HG03432 (cell line): Measurements from ENCODE around the gene PLOD2.

Experiments
- ATAC-seq: cut with Tn5 transposase; IDR thresholded peaks from one replicate; pipeline ENCODE4 v1.9.1; 2021; ENCODE audit warnings: mild to moderate bottlenecking, moderate library complexity; ENCODE audit not compliant: unreplicated experiment

The PLOD2 gene

GRCh38 chr3:146101538-146101937 lies 59.4 kb downstream of the PLOD2 start:
- no peak for ATAC-seq

GRCh38 chr3:146100825-146101444 lies 60.0 kb downstream of the PLOD2 start:
- no peak for ATAC-seq

- no peak for ATAC-seq
These were observed 60.8 kb downstream of the PLOD2 start for GRCh38 chr3:146100180-146100579.

- ATAC-seq: no peak
These were observed 61.7 kb downstream of the PLOD2 start for GRCh38 chr3:146099316-146099715.

- ATAC-seq: no peak
These were observed 67.1 kb downstream of the PLOD2 start for GRCh38 chr3:146093896-146094295.

GRCh38 chr3:146092230-146092629 lies 68.8 kb downstream of the PLOD2 start:
- no peak for ATAC-seq

- peak; percentile 84 for ATAC-seq
These were observed 69.6 kb downstream of the PLOD2 start for GRCh38 chr3:146091397-146091796.

- no peak for ATAC-seq
These were observed 70.5 kb downstream of the PLOD2 start for GRCh38 chr3:146090521-146090920.

- peak; percentile 35 for ATAC-seq
These were observed 72.1 kb downstream of the PLOD2 start for GRCh38 chr3:146088840-146089239.

GRCh38 chr3:146087116-146087515 lies 73.9 kb downstream of the PLOD2 start:
- ATAC-seq: no peak

GRCh38 chr3:146086211-146086610 lies 74.8 kb downstream of the PLOD2 start:
- no peak for ATAC-seq

- ATAC-seq: no peak
These were observed 75.3 kb downstream of the PLOD2 start for GRCh38 chr3:146085678-146086077.

GRCh38 chr3:146080578-146080977 lies 80.4 kb downstream of the PLOD2 start:
- ATAC-seq: no peak

- ATAC-seq: no peak
These were observed 83.0 kb downstream of the PLOD2 start for GRCh38 chr3:146078031-146078430.

- no peak for ATAC-seq
These were observed 83.8 kb downstream of the PLOD2 start for GRCh38 chr3:146077181-146077580.

GRCh38 chr3:146072824-146073223 lies 88.2 kb downstream of the PLOD2 start:
- ATAC-seq: no peak

- no peak for ATAC-seq
These were observed 88.9 kb downstream of the PLOD2 start for GRCh38 chr3:146072061-146072460.

- ATAC-seq: no peak
These were observed 89.4 kb downstream of the PLOD2 start for GRCh38 chr3:146071632-146072031.

- no peak for ATAC-seq
These were observed 93.9 kb downstream of the PLOD2 start for GRCh38 chr3:146067048-146067447.

GRCh38 chr3:146065573-146066006 lies 95.4 kb downstream of the PLOD2 start:
- no peak for ATAC-seq

- no peak for ATAC-seq
These were observed 102.7 kb downstream of the PLOD2 start for GRCh38 chr3:146058241-146058640.

GRCh38 chr3:146052791-146053310 lies 108.1 kb downstream of the PLOD2 start:
- ATAC-seq: no peak
